Measurements from ENCODE around the gene MYO9A. TPM values are rescaled to one million over a fixed set of nuclear protein-coding genes. Genes with fewer than 3 reads are reported as not detected.

The MYO9A gene
- total RNA-seq, 1 experiment from 2014 or later: 41.6 TPM

GRCh38 chr15:71893691-71894090 lies 224.3 kb downstream of the MYO9A start:
- POLR2A ChIA-PET: no interaction called here
- ATAC-seq: no peak
- intact Hi-C loops (cut with micrococcal nuclease; ENCODE audit: unreplicated experiment) (no loop called here), in situ Hi-C loops (cut with HindIII; ENCODE audit: low pct_unique_long_range_greater_than_20kb, low sequenced_read_pairs) (no loop called here)
- DNase-seq (ENCODE audit: low read depth, low spot score): no peak
- no peak overlapping the region for H3K4me3 ChIP-seq (ENCODE audit: low read depth in 2 of 2, low read length in 2 of 2)
- no peaks in the 10 kb centered on the region for H3K9me3 ChIP-seq (ENCODE audit: control insufficient read depth, insufficient read depth, low read depth, low read length)
- no peak overlapping the region for H3K27ac ChIP-seq (ENCODE audit: low read length)
- CTCF ChIA-PET: interaction anchor here (0.7 kb wide), 1 partner anchor 513 kb away, joined by 3 read pairs; no protein-coding TSS in a partner anchor
- no TSS peak for BruUV-seq (replicated peaks)
- TF ChIP-seq CTCF (IDR thresholded peaks at IDR 0.05): no peak
- no peak for TF ChIP-seq POLR2AphosphoS5 (IDR thresholded peaks at IDR 0.05; ENCODE audit: low read depth, low read length)
- TF ChIP-seq REST (IDR thresholded peaks at IDR 0.05; ENCODE audit: insufficient read depth in 1 of 2, low read depth in 2 of 2, low read length in 1 of 2): no peak
- TF ChIP-seq SIN3A (IDR thresholded peaks at IDR 0.05; ENCODE audit: borderline replicate concordance, insufficient read depth, low read depth, low read length): no peak
- H3K36me3 ChIP-seq (ENCODE audit: control insufficient read depth, insufficient read depth, low read length): peaks cover under 1% of the 10 kb centered on the region; the same call in 1 of the 2 replicates
- H3K4me1 ChIP-seq (ENCODE audit: control insufficient read depth, insufficient read depth, low read length): no peaks in the 10 kb centered on the region
- no peaks in the 10 kb centered on the region for H3K27me3 ChIP-seq (ENCODE audit: control insufficient read depth, insufficient read depth, low read length)

GRCh38 chr15:71892335-71892734 lies 225.6 kb downstream of the MYO9A start:
- no peak overlapping the region for H3K27ac ChIP-seq (ENCODE audit: low read length)
- no peak for TF ChIP-seq SIN3A (IDR thresholded peaks at IDR 0.05; ENCODE audit: borderline replicate concordance, insufficient read depth, low read depth, low read length)
- TF ChIP-seq TCF7L2 (IDR thresholded peaks at IDR 0.05; ENCODE audit: low read depth, low read length): no peak
- no peak for TF ChIP-seq POLR2AphosphoS5 (IDR thresholded peaks at IDR 0.05; ENCODE audit: low read depth, low read length)
- no peak for TF ChIP-seq CTCF (IDR thresholded peaks at IDR 0.05)
- no peak for TF ChIP-seq REST (IDR thresholded peaks at IDR 0.05; ENCODE audit: insufficient read depth in 1 of 2, low read depth in 2 of 2, low read length in 1 of 2)
- no peaks in the 10 kb centered on the region for H3K9me3 ChIP-seq (ENCODE audit: control insufficient read depth, insufficient read depth, low read depth, low read length)
- no peaks in the 10 kb centered on the region for H3K4me1 ChIP-seq (ENCODE audit: control insufficient read depth, insufficient read depth, low read length)
- H3K27me3 ChIP-seq (ENCODE audit: control insufficient read depth, insufficient read depth, low read length): no peaks in the 10 kb centered on the region
- no peak overlapping the region for H3K4me3 ChIP-seq (ENCODE audit: low read depth in 2 of 2, low read length in 2 of 2)
- no peak for ATAC-seq
- in situ Hi-C loops (cut with HindIII; ENCODE audit: low pct_unique_long_range_greater_than_20kb, low sequenced_read_pairs) (no loop called here), intact Hi-C loops (cut with micrococcal nuclease; ENCODE audit: unreplicated experiment) (no loop called here)
- DNase-seq (ENCODE audit: low read depth, low spot score): no peak
- ChIA-PET CTCF (no interaction called here), POLR2A (no interaction called here)
- no TSS peak for BruUV-seq (replicated peaks)
- peaks cover 7% of the 10 kb centered on the region for H3K36me3 ChIP-seq (ENCODE audit: control insufficient read depth, insufficient read depth, low read length)

Measured in Panc1 (cell line).